OCI-LY1 (cell line): ENCODE measurements around the gene SMIM7.

ENCODE experiments used
- EZH2 ChIP-seq: fragments of 200-600 bp; sonication (generic), shearing (Covaris generic); IDR thresholded peaks from 2 replicates; pipeline ENCODE4 v1.8.0; 2017; ENCODE audit warnings: borderline replicate concordance, mixed run types, mild to moderate bottlenecking, antibody characterized with exemption, low read length, moderate library complexity, mixed read lengths
- TF ChIP-seq, protein P1 (sequence below): fragments of 200-600 bp; sonication (generic), shearing (Covaris generic); IDR thresholded peaks from 2 replicates; pipeline ENCODE4 v1.5.1; 2017; ENCODE audit warnings: mild to moderate bottlenecking, antibody characterized with exemption, low read length, moderate library complexity, mixed read lengths

- TF ChIP-seq, protein P1, sequence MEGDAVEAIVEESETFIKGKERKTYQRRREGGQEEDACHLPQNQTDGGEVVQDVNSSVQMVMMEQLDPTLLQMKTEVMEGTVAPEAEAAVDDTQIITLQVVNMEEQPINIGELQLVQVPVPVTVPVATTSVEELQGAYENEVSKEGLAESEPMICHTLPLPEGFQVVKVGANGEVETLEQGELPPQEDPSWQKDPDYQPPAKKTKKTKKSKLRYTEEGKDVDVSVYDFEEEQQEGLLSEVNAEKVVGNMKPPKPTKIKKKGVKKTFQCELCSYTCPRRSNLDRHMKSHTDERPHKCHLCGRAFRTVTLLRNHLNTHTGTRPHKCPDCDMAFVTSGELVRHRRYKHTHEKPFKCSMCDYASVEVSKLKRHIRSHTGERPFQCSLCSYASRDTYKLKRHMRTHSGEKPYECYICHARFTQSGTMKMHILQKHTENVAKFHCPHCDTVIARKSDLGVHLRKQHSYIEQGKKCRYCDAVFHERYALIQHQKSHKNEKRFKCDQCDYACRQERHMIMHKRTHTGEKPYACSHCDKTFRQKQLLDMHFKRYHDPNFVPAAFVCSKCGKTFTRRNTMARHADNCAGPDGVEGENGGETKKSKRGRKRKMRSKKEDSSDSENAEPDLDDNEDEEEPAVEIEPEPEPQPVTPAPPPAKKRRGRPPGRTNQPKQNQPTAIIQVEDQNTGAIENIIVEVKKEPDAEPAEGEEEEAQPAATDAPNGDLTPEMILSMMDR = no peak
- no peak for TF ChIP-seq EZH2
Measured at GRCh38 chr19:16607819-16608218, 52.1 kb downstream of the SMIM7 start.
